Stimulated activated CD4-positive, alpha-beta T cell treated with anti-CD3 and anti-CD28 coated beads, Interleukin-12 subunit alpha, Interleukin-12 subunit beta, amount 100 ng/mL, for 4 hours (primary cell): ENCODE results near the gene STX8.

Source experiments
- DNase-seq: peaks from one replicate; pipeline ENCODE4 v3.0.0-alpha.2; 2020

Gene STX8

GRCh38 chr17:9203771-9204425, 371.7 kb downstream of the STX8 start:
- no peak for DNase-seq

GRCh38 chr17:9202532-9202931, 373.1 kb downstream of the STX8 start:
- DNase-seq, result no peak

DNA sequence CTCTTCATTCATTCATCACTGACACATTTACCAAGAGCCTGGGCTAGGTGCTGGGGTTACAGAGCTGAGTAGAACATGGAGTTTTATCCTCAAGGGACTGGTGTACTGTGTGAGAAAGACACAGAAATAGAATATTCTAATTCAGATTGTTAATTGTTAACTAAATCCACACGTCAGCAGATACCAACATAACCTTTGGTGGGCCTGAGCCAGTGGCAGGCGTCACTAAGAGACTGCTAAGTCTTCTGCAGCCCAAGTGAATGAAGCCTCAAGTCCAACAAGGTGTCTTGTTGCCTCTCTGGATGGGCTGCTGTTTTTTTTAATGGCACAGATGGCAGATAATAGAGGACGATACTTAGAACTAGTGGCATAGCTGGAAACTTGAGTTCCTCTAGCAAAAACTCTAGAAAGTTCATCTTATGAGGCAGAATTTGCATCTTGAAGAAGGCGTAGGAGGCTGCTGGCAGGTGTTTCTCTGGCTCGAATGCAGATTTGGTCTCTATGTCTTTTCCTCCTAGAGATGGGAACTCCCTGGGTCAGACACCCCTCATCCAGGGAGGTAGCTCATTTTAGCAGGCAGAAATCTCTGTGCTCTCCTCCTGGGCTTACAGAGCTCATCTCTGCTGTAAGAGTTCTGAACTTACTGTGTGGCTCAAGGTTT, 374.8 kb downstream of the STX8 start:
- DNase-seq, result no peak
